SK-N-SH treated with all-trans-retinoic acid at 6 μM for 48 hours (cell line): ENCODE data around the gene ATXN10.

Source experiments
- ATAC-seq: fragments of 200-7000 bp; cut with Tn5 transposase; 3 replicates; pipeline ENCODE4 v1.9.1; 2020; ENCODE audit warnings: mild to moderate bottlenecking, moderate library complexity
- ARNTL ChIP-seq: fragments of 450-650 bp; formaldehyde crosslinking; IDR thresholded peaks from 2 replicates; pipeline ENCODE4 v1.5.0; 2020; ENCODE audit warnings: low read depth, mild to moderate bottlenecking, moderate library complexity, borderline replicate concordance
- BACH2 ChIP-seq: fragments of 250-450 bp; sonication (Bioruptor Pico); IDR thresholded peaks from 2 replicates; pipeline ENCODE4 v1.9.0; 2021; ENCODE audit warnings: mild to moderate bottlenecking, borderline replicate concordance
- ESRRG ChIP-seq: fragments of 250-450 bp; sonication (Bioruptor Pico); IDR thresholded peaks from 2 replicates; pipeline ENCODE4 v1.6.1; 2021; ENCODE audit warnings: mild to moderate bottlenecking
- GLIS3 ChIP-seq: fragments of 250-450 bp; sonication (Bioruptor Pico); IDR thresholded peaks from 2 replicates; pipeline ENCODE4 v1.5.0; 2020; ENCODE audit warnings: mild to moderate bottlenecking, moderate library complexity
- ISL1 ChIP-seq: fragments of 250-450 bp; sonication (Bioruptor Pico); IDR thresholded peaks from 2 replicates; pipeline ENCODE4 v2.1.2; 2022; ENCODE audit warnings: mild to moderate bottlenecking, moderate library complexity
- POU6F1 ChIP-seq: fragments of 250-450 bp; sonication (Bioruptor Pico); IDR thresholded peaks from 2 replicates; pipeline ENCODE4 v1.8.0; 2021; ENCODE audit warnings: low read depth, mild to moderate bottlenecking, moderate library complexity, borderline replicate concordance
- PPARA ChIP-seq: fragments of 250-450 bp; sonication (Bioruptor Pico); IDR thresholded peaks from 2 replicates; pipeline ENCODE4 v1.5.0; 2020; ENCODE audit warnings: mild to moderate bottlenecking, borderline replicate concordance
- RARB ChIP-seq: fragments of 250-450 bp; sonication (Bioruptor Pico); IDR thresholded peaks from 2 replicates; pipeline ENCODE4 v1.8.0; 2021; ENCODE audit warnings: mild to moderate bottlenecking, moderate library complexity
- SNAI2 ChIP-seq: fragments of 250-450 bp; sonication (Bioruptor Pico); IDR thresholded peaks from 2 replicates; pipeline ENCODE4 v1.5.0; 2020; ENCODE audit warnings: mild to moderate bottlenecking, moderate library complexity
- TCF4 ChIP-seq: fragments of 250-450 bp; sonication (Bioruptor Pico); IDR thresholded peaks from 2 replicates; pipeline ENCODE4 v1.8.0; 2021; ENCODE audit warnings: mild to moderate bottlenecking, moderate library complexity, borderline replicate concordance
- TOX ChIP-seq: fragments of 250-450 bp; sonication (Bioruptor Pico); IDR thresholded peaks from 2 replicates; pipeline ENCODE4 v1.8.0; 2021; ENCODE audit warnings: mild to moderate bottlenecking, moderate library complexity, borderline replicate concordance
- ZC3H10 ChIP-seq: fragments of 250-450 bp; sonication (Bioruptor Pico); IDR thresholded peaks from 2 replicates; pipeline ENCODE4 v1.5.1; 2021; ENCODE audit warnings: mild to moderate bottlenecking, moderate library complexity
- ZFP3 ChIP-seq: fragments of 250-450 bp; sonication (Bioruptor Pico); IDR thresholded peaks from 2 replicates; pipeline ENCODE4 v1.5.0; 2020; ENCODE audit warnings: mild to moderate bottlenecking, moderate library complexity
- ZFP30 ChIP-seq: fragments of 450-650 bp; formaldehyde crosslinking; IDR thresholded peaks from 2 replicates; pipeline ENCODE4 v1.5.0; 2022; ENCODE audit warnings: mild to moderate bottlenecking, moderate library complexity
- ZNF70 ChIP-seq: fragments of 450-650 bp; formaldehyde crosslinking; IDR thresholded peaks from 2 replicates; pipeline ENCODE4 v1.5.0; 2020; ENCODE audit warnings: mild to moderate bottlenecking, moderate library complexity
- ZNF8 ChIP-seq: fragments of 450-650 bp; formaldehyde crosslinking; IDR thresholded peaks from 2 replicates; pipeline ENCODE4 v1.5.0; 2020; ENCODE audit warnings: mild to moderate bottlenecking, moderate library complexity
- TF ChIP-seq, protein P1 (sequence below): fragments of 250-450 bp; sonication (Bioruptor Pico); IDR thresholded peaks from 2 replicates; pipeline ENCODE4 v1.5.1; 2021; ENCODE audit warnings: mild to moderate bottlenecking, moderate library complexity
- TF ChIP-seq, protein P2 (sequence below): fragments of 250-450 bp; sonication (Bioruptor Pico); IDR thresholded peaks from 2 replicates; pipeline ENCODE4 v1.8.0; 2020; ENCODE audit warnings: mild to moderate bottlenecking, moderate library complexity, borderline replicate concordance
- TF ChIP-seq, protein P3 (sequence below): fragments of 250-450 bp; sonication (Bioruptor Pico); IDR thresholded peaks from 2 replicates; pipeline ENCODE4 v1.5.0; 2020; ENCODE audit warnings: mild to moderate bottlenecking, moderate library complexity

ATXN10 gene

DNA sequence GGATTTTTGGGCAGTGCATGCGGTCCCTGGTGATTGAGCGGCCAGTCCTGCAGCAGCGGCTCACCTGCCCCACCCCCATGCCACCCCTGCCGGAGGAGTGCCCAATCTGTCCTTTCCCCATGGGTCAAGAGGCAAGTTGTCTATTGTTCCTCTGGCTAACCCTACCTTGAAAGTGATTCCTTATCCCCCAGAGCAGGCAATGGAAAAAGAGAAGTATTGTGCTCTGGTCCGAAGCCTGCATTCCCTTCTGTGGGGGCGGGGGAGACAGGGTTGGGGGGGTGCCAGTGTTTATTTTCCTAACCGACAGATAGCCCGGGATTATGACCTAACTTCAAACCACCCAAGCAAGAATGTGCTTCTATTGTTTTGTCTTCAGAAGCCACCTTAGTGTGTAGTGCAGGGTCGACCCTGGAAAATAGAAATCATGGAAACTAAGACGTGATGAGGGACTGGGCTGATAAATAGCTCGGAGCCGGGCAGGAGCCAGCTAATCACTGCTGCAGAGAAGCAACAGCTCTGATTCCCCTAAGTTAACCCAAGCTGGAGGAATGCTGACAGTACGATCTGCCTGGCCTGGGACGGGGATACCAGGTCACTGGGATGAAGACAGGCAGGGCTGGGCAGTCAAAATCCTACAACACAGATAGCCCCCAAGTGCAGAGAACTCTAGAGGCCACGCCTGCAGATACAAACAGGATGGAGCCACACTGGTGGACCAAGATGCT lies 38.7 kb upstream of the ATXN10 start:
- ATAC-seq, result no peak

GRCh38 chr22:45636683-45637082 lies 35.0 kb upstream of the ATXN10 start:
- TF ChIP-seq ISL1 (CRISPR knock-in tag) (no peak), TCF4 (CRISPR knock-in tag) (no peak), PPARA (CRISPR knock-in tag) (no peak), GLIS3 (CRISPR knock-in tag) (no peak), TOX (no peak), ARNTL (CRISPR knock-in tag) (no peak), ZNF70 (no peak), SNAI2 (CRISPR knock-in tag) (no peak), ZFP30 (CRISPR knock-in tag) (no peak), ZFP3 (no peak), POU6F1 (no peak), ESRRG (CRISPR knock-in tag) (no peak), ZNF8 (CRISPR knock-in tag) (no peak)
- TF ChIP-seq, protein P1, sequence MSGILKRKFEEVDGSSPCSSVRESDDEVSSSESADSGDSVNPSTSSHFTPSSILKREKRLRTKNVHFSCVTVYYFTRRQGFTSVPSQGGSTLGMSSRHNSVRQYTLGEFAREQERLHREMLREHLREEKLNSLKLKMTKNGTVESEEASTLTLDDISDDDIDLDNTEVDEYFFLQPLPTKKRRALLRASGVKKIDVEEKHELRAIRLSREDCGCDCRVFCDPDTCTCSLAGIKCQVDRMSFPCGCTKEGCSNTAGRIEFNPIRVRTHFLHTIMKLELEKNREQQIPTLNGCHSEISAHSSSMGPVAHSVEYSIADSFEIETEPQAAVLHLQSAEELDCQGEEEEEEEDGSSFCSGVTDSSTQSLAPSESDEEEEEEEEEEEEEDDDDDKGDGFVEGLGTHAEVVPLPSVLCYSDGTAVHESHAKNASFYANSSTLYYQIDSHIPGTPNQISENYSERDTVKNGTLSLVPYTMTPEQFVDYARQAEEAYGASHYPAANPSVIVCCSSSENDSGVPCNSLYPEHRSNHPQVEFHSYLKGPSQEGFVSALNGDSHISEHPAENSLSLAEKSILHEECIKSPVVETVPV (CRISPR knock-in tag), result no peak
- TF ChIP-seq, protein P2, sequence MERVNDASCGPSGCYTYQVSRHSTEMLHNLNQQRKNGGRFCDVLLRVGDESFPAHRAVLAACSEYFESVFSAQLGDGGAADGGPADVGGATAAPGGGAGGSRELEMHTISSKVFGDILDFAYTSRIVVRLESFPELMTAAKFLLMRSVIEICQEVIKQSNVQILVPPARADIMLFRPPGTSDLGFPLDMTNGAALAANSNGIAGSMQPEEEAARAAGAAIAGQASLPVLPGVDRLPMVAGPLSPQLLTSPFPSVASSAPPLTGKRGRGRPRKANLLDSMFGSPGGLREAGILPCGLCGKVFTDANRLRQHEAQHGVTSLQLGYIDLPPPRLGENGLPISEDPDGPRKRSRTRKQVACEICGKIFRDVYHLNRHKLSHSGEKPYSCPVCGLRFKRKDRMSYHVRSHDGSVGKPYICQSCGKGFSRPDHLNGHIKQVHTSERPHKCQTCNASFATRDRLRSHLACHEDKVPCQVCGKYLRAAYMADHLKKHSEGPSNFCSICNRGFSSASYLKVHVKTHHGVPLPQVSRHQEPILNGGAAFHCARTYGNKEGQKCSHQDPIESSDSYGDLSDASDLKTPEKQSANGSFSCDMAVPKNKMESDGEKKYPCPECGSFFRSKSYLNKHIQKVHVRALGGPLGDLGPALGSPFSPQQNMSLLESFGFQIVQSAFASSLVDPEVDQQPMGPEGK (CRISPR knock-in tag), result no peak
- TF ChIP-seq, all 23 proteins: peak for 0
- no peak for ATAC-seq

More for the DNA sequence above, 38.7 kb upstream of the ATXN10 start:
- TF ChIP-seq GLIS3 (CRISPR knock-in tag), result no peak
- no peak for TF ChIP-seq ZNF70
- TF ChIP-seq, protein P1 (CRISPR knock-in tag), result no peak
- no peak for TF ChIP-seq BACH2 (CRISPR knock-in tag)
- TF ChIP-seq ZC3H10 (CRISPR knock-in tag), result no peak
- TF ChIP-seq ESRRG (CRISPR knock-in tag), result no peak
- TF ChIP-seq RARB (CRISPR knock-in tag), result no peak
- no peak for TF ChIP-seq ZFP30 (CRISPR knock-in tag)
- TF ChIP-seq, protein P3, sequence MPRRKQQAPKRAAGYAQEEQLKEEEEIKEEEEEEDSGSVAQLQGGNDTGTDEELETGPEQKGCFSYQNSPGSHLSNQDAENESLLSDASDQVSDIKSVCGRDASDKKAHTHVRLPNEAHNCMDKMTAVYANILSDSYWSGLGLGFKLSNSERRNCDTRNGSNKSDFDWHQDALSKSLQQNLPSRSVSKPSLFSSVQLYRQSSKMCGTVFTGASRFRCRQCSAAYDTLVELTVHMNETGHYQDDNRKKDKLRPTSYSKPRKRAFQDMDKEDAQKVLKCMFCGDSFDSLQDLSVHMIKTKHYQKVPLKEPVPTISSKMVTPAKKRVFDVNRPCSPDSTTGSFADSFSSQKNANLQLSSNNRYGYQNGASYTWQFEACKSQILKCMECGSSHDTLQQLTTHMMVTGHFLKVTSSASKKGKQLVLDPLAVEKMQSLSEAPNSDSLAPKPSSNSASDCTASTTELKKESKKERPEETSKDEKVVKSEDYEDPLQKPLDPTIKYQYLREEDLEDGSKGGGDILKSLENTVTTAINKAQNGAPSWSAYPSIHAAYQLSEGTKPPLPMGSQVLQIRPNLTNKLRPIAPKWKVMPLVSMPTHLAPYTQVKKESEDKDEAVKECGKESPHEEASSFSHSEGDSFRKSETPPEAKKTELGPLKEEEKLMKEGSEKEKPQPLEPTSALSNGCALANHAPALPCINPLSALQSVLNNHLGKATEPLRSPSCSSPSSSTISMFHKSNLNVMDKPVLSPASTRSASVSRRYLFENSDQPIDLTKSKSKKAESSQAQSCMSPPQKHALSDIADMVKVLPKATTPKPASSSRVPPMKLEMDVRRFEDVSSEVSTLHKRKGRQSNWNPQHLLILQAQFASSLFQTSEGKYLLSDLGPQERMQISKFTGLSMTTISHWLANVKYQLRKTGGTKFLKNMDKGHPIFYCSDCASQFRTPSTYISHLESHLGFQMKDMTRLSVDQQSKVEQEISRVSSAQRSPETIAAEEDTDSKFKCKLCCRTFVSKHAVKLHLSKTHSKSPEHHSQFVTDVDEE, result no peak

GRCh38 chr22:45638197-45638596 lies 33.4 kb upstream of the ATXN10 start:
- no peak for ATAC-seq

More at GRCh38 chr22:45638197-45638596, 33.4 kb upstream of the ATXN10 start:
- TF ChIP-seq ISL1 (CRISPR knock-in tag) (no peak), ARNTL (CRISPR knock-in tag) (no peak), PPARA (CRISPR knock-in tag) (no peak)
- TF ChIP-seq, all 23 proteins: peak for 0
